T-helper 2 cell treated with Interferon-gamma antibody and Interleukin-4, amounts not matched to agents 100 ng/mL and 5 ng/mL, for 36 hours (primary cell): ENCODE results near the gene MYBPC1. TPM values are rescaled to one million over a fixed set of nuclear protein-coding genes. Genes with fewer than 3 reads are reported as not detected.
"Not testable (repeated sequence)": the region's sequence is repeated elsewhere in the genome, so short reads cannot be mapped to it uniquely, and the experiment has no call there.

Experiments used
- intact Hi-C: fragments of 100-400 bp; cut with micrococcal nuclease; formaldehyde crosslinking; loops from one replicate; pipeline ENCODE4 v1.15.1; 2023
- total RNA-seq: library from RNA; stranded (reverse); gene quantifications from 2 replicates; pipeline ENCODE4 v1.2.3, GENCODE V29; 2022

The MYBPC1 gene
- total RNA-seq, 1 donor from 2014 or later, result not detected

GRCh38 chr12:101732318-101732717 lies 137.5 kb downstream of the MYBPC1 start:
- intact Hi-C loops, result no loop called here

DNA sequence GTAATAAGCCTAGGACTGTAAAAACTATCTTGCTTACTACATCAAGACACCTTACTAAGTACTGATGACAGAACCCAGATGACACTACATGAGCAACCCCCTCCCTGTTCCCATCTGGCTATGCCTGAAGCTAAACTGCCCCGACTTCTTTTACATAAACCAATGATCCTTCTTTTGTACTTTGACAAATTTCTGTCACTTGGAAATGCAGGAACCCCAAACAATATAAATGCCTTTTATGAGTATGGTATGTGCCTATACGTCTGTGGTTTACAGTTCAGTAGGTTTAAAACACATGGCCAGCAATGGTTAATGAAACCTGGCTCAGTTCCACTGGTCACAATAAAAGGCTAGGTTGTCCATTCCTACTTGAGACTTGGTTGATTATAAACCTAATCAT lies 138.4 kb downstream of the MYBPC1 start:
- intact Hi-C loops, result no loop called here

GRCh38 chr12:101734482-101734881 lies 139.7 kb downstream of the MYBPC1 start:
- intact Hi-C loops, result not testable (repeated sequence)

Other genes with a start within 250 kb of the MYBPC1 start
- gene ARL1, start 187.2 kb upstream of the MYBPC1 start, total RNA-seq, result 55.6 and 56.6 TPM in 2 replicates
- not detected in 2 replicates for gene SPIC, start 119.6 kb upstream of the MYBPC1 start, total RNA-seq
- 12.3 and 12.6 TPM in 2 replicates for gene CHPT1, start 102.7 kb downstream of the MYBPC1 start, total RNA-seq
- 0.93 and 1.2 TPM in 2 replicates for gene SYCP3, start 144.5 kb downstream of the MYBPC1 start, total RNA-seq
- gene GNPTAB, start 236.0 kb downstream of the MYBPC1 start, total RNA-seq, result 62.3 and 64.5 TPM in 2 replicates